H1 (cell line): ENCODE results near the gene RNASEH2C. TPM values are rescaled to one million over a fixed set of nuclear protein-coding genes. Genes with fewer than 3 reads are reported as not detected.

Source experiments
- CTCF ChIA-PET: fragments of 300-600 bp; sonication (Branson Sonifier 250); formaldehyde crosslinking; loops from one replicate; lab custom pipeline; 2021; ENCODE audit not compliant: partially characterized antibody; lab: Charles Lee
- POLR2A ChIA-PET: fragments of 300-600 bp; sonication (Branson Sonifier 250); formaldehyde crosslinking; loops from one replicate; lab custom pipeline; 2021; ENCODE audit warnings: inconsistent platforms; ENCODE audit not compliant: partially characterized antibody; lab: Charles Lee
- DNase-seq, 2 experiments: peaks; one replicate each; pipeline versions ENCODE4 v3.0.0 to v3.0.0-alpha.2; 2010 to 2022; ENCODE audit warnings: low spot score in 2 of 2, low read depth in 1 of 2, mixed read lengths in 1 of 2
- FAIRE-seq: peaks from 2 replicates; lab custom pipeline; 2011; peaks lifted over from hg19 to GRCh38; lab: Jason Lieb, UNC
- H2AFZ ChIP-seq: 2 replicates; pipeline ENCODE4 v1.8.1; 2012; ENCODE audit warnings: low read length, inconsistent platforms
- H2AK5ac ChIP-seq: 2 replicates; pipeline ENCODE4 v1.6.1; 2013; ENCODE audit warnings: low read depth, low read length
- H2BK120ac ChIP-seq: replicated peaks from 2 replicates; pipeline ENCODE3; 2013; ENCODE audit warnings: low read depth, low read length, inconsistent platforms
- H2BK12ac ChIP-seq: 2 replicates; pipeline ENCODE4 v1.6.1; 2013; ENCODE audit warnings: low read depth, low read length
- H2BK15ac ChIP-seq: 2 replicates; pipeline ENCODE4 v1.6.1; 2013; ENCODE audit warnings: low read length
- H2BK20ac ChIP-seq: 2 replicates; pipeline ENCODE4 v1.6.1; 2013; ENCODE audit warnings: low read length
- H2BK5ac ChIP-seq: 2 replicates; pipeline ENCODE4 v1.6.1; 2013; ENCODE audit warnings: low read depth, low read length
- H3K14ac ChIP-seq: 2 replicates; pipeline ENCODE4 v1.6.1; 2013; ENCODE audit warnings: inconsistent platforms; ENCODE audit not compliant: insufficient read length
- H3K18ac ChIP-seq: 2 replicates; pipeline ENCODE4 v1.6.1; 2013; ENCODE audit warnings: low read length; ENCODE audit errors: extremely low read depth
- H3K23ac ChIP-seq: 2 replicates; pipeline ENCODE4 v1.6.1; 2013; ENCODE audit warnings: inconsistent platforms; ENCODE audit not compliant: insufficient read length
- H3K23me2 ChIP-seq: 2 replicates; pipeline ENCODE4 v1.6.1; 2013; ENCODE audit warnings: low read depth, low read length
- H3K27ac ChIP-seq: 2 replicates; pipeline ENCODE4 v1.6.1; 2011; ENCODE audit warnings: low read depth, low read length, inconsistent platforms
- H3K27me3 ChIP-seq, 4 experiments: replicated peaks in 1 of 4; 1 replicate in 1 of 4; 2 replicates in 3 of 4; pipeline versions ENCODE4 v1.6.1 to v1.8.1; 2011 to 2013; ENCODE audit warnings: low read length in 3 of 4, mild to moderate bottlenecking in 3 of 4, inconsistent platforms in 2 of 4, mixed read lengths in 2 of 4, moderate library complexity in 1 of 4; ENCODE audit not compliant: control insufficient read depth in 3 of 4, insufficient read depth in 3 of 4; ENCODE audit errors: extremely low read depth in 1 of 4
- H3K36me3 ChIP-seq, 4 experiments: 2 replicates each; pipeline versions ENCODE4 v1.6.1 to v1.8.1; 2011 to 2013; ENCODE audit warnings: mild to moderate bottlenecking in 4 of 4, low read length in 3 of 4, moderate library complexity in 2 of 4, control low read depth in 1 of 4, inconsistent platforms in 1 of 4; ENCODE audit not compliant: insufficient read depth in 4 of 4, control insufficient read depth in 2 of 4
- H3K4ac ChIP-seq: replicated peaks from 2 replicates; pipeline ENCODE3; 2013; ENCODE audit warnings: low read length, low read depth, mixed read lengths, inconsistent platforms; ENCODE audit not compliant: insufficient read length
- H3K4me1 ChIP-seq, 4 experiments: replicated peaks in 1 of 4; 1 replicate in 1 of 4; 2 replicates in 3 of 4; pipeline versions ENCODE4 v1.6.1 to v1.8.1; 2011 to 2013; ENCODE audit warnings: low read length in 3 of 4, inconsistent platforms in 2 of 4, mixed read lengths in 1 of 4; ENCODE audit not compliant: insufficient read depth in 4 of 4, control insufficient read depth in 3 of 4
- H3K4me2 ChIP-seq, 2 experiments: 2 replicates each; pipeline versions ENCODE4 v1.6.1 to v1.8.1; 2011 to 2013; ENCODE audit warnings: low read depth in 2 of 2, low read length in 2 of 2, control low read depth in 1 of 2, inconsistent platforms in 1 of 2, mild to moderate bottlenecking in 1 of 2; ENCODE audit not compliant: insufficient read depth in 1 of 2
- H3K4me3 ChIP-seq, 4 experiments: fragments of 200-600, 300-600 bp in 1 of 4; sonication (generic), shearing (Covaris generic), sonication (Bioruptor Twin) in 1 of 4; 2 replicates each; pipeline versions ENCODE4 v1.5.1 to v1.8.1; 2011 to 2016; ENCODE audit warnings: low read length in 4 of 4, low read depth in 3 of 4, control low read depth in 2 of 4, inconsistent platforms in 2 of 4, mild to moderate bottlenecking in 2 of 4, mixed read lengths in 1 of 4, moderate library complexity in 1 of 4; ENCODE audit not compliant: insufficient read depth in 2 of 4; ENCODE audit errors: extremely low read depth in 1 of 4
- H3K56ac ChIP-seq: replicated peaks from 2 replicates; pipeline ENCODE3; 2013; ENCODE audit warnings: low read depth, mild to moderate bottlenecking, mixed read lengths, low read length, inconsistent platforms; ENCODE audit not compliant: insufficient read length
- H3K79me1 ChIP-seq: 2 replicates; pipeline ENCODE4 v1.6.1; 2013; ENCODE audit warnings: low read depth, low read length, control low read depth
- H3K79me2 ChIP-seq, 2 experiments: 2 replicates each; pipeline versions ENCODE4 v1.6.1 to v1.8.1; 2012 to 2013; ENCODE audit warnings: low read length in 2 of 2, mild to moderate bottlenecking in 2 of 2, inconsistent platforms in 1 of 2; ENCODE audit not compliant: insufficient read depth in 2 of 2, control insufficient read depth in 1 of 2
- H3K9ac ChIP-seq, 4 experiments: replicated peaks in 1 of 4; 1 replicate in 1 of 4; 2 replicates in 3 of 4; pipeline versions ENCODE4 v1.6.1 to v1.8.1; 2011 to 2013; ENCODE audit warnings: low read depth in 3 of 4, low read length in 3 of 4, control low read depth in 2 of 4, mild to moderate bottlenecking in 2 of 4, moderate library complexity in 2 of 4, inconsistent platforms in 1 of 4; ENCODE audit errors: extremely low read depth in 1 of 4
- H3K9me3 ChIP-seq, 2 experiments: 2 replicates each; pipeline versions ENCODE4 v1.6.1 to v1.8.1; 2012 to 2013; ENCODE audit warnings: mild to moderate bottlenecking in 2 of 2, moderate library complexity in 2 of 2, control low read depth in 1 of 2, inconsistent platforms in 1 of 2, low read depth in 1 of 2, low read length in 1 of 2, mixed read lengths in 1 of 2; ENCODE audit not compliant: insufficient read depth in 2 of 2
- H4K20me1 ChIP-seq, 2 experiments: replicated peaks in 1 of 2; 2 replicates each; pipeline versions ENCODE3 to v1.8.1; 2011 to 2013; ENCODE audit warnings: inconsistent platforms in 2 of 2, low read length in 2 of 2, mild to moderate bottlenecking in 1 of 2; ENCODE audit not compliant: insufficient read depth in 2 of 2, control insufficient read depth in 1 of 2
- H4K5ac ChIP-seq: 2 replicates; pipeline ENCODE4 v1.6.1; 2013; ENCODE audit warnings: low read length, low read depth, mixed read lengths, inconsistent platforms; ENCODE audit not compliant: insufficient read length
- H4K8ac ChIP-seq: 2 replicates; pipeline ENCODE4 v1.8.0; 2013; ENCODE audit warnings: mild to moderate bottlenecking, moderate library complexity, low read length, inconsistent platforms; ENCODE audit not compliant: insufficient read depth; ENCODE audit errors: extremely low read depth
- H4K91ac ChIP-seq: replicated peaks from 2 replicates; pipeline ENCODE3; 2013; ENCODE audit warnings: low read length, mixed read lengths, inconsistent platforms; ENCODE audit not compliant: insufficient read length
- CHD1 ChIP-seq: IDR thresholded peaks from 2 replicates; pipeline ENCODE4 v1.6.1; 2012; ENCODE audit warnings: low read depth, low read length, improper control_type of control experiment
- GABPA ChIP-seq: IDR thresholded peaks from 2 replicates; pipeline ENCODE4 v1.6.1; 2011; ENCODE audit warnings: mild to moderate bottlenecking, low read length, moderate library complexity, borderline replicate concordance; ENCODE audit not compliant: insufficient read depth
- TAF1 ChIP-seq: IDR thresholded peaks from 2 replicates; pipeline ENCODE4 v1.6.1; 2011; ENCODE audit warnings: mild to moderate bottlenecking, low read depth, low read length
- TCF12 ChIP-seq: IDR thresholded peaks from 2 replicates; pipeline ENCODE4 v1.6.1; 2011; ENCODE audit warnings: low read depth, mild to moderate bottlenecking, low read length
- YY1 ChIP-seq: IDR thresholded peaks from 2 replicates; pipeline ENCODE4 v1.6.1; 2011; ENCODE audit warnings: low read depth, mild to moderate bottlenecking, low read length
- ZNF274 ChIP-seq: IDR thresholded peaks from 2 replicates; pipeline ENCODE4 v1.7.0; 2012; ENCODE audit warnings: low read length, borderline replicate concordance; ENCODE audit errors: extremely low read depth
- WGBS, 2 experiments: shearing (Covaris generic) in 1 of 2; methylation state at CpG; one replicate each; pipeline versions ENCODE4 v1.1.6 to v1.1.7; 2013 to 2015; ENCODE audit warnings: low lambda C conversion rate in 2 of 2, mixed read lengths in 2 of 2, inconsistent platforms in 1 of 2, low coverage in 1 of 2, missing lambda C conversion rate in 1 of 2; ENCODE audit not compliant: insufficient replicate concordance in 2 of 2, insufficient coverage in 1 of 2, insufficient read length in 1 of 2; ENCODE audit errors: extremely low coverage in 1 of 2, missing lambda C conversion rate in 1 of 2; 5-methylcytosine and 5-hydroxymethylcytosine counted together
- polyA plus RNA-seq, 7 experiments: library from polyadenylated mRNA; depleted of rRNA in 3 of 7; stranded (reverse) in 5 of 7; unstranded in 2 of 7; fragments of >200 nt in 5 of 7; fragments of 200-250 nt in 2 of 7; gene quantifications; 1 replicate in 5 of 7; 2 replicates in 1 of 7; 4 replicates in 1 of 7; pipeline versions ENCODE4 v1.2.1 to v1.2.3, GENCODE V29; 2011 to 2013; ENCODE audit warnings: missing spikeins in 2 of 7, mixed read lengths in 2 of 7
- total RNA-seq: library from RNA; stranded (reverse); fragmentation: NEBNext Ultra II Directional; extraction: Animal tissue kit (Norgen Biotek cat#: 25700); gene quantifications from 2 replicates; pipeline ENCODE4 v1.2.1, GENCODE V29; 2021
- TF ChIP-seq, protein P1 (sequence below): IDR thresholded peaks from 2 replicates; pipeline ENCODE4 v1.6.1; 2012; ENCODE audit warnings: inconsistent platforms

Gene RNASEH2C
- total and polyA plus RNA-seq, 2 of the 8 experiments (the other 6 are each of a cell fraction or from before 2014, with no cell fraction given) = 40.2 to 60.3 TPM

DNA sequence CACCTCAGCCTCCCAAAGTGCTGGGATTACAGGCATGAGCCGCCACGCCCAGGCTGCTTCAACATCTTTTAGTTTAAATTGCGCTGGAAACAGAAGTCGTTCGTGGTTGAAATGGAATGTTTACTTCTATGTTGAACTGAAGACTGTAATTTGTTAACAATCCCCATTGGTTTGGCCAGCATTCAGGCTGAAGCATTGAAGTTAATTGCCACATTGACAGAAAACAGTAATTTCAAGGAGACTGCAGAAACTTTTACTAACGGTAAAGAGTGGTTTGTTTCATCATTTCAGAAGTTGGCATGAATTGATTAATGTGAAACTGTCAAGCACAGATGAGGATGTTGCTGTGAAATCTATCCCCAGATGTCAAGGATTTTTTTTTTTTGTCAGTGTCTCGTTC, 45.9 kb upstream of the RNASEH2C start:
- H3K79me2 ChIP-seq = no peaks in the 10 kb centered on the region; a peak in 1 of 4 replicates
- H2BK120ac ChIP-seq = no peak overlapping the region
- no peak overlapping the region for H2BK5ac ChIP-seq
- no peak overlapping the region for H3K27ac ChIP-seq
- FAIRE-seq (no peak), DNase-seq (no peak)
- H3K4me1 ChIP-seq = no peaks in the 10 kb centered on the region
- CTCF ChIA-PET = interaction anchor here (0.8 to 1.6 kb wide), 3 partner anchors 14 to 459 kb away, joined by 3 read pairs; no protein-coding TSS in a partner anchor
- H3K56ac ChIP-seq = no peak overlapping the region
- no peak overlapping the region for H3K14ac ChIP-seq
- no peak overlapping the region for H4K5ac ChIP-seq
- peaks cover 0 to 10% of the 10 kb centered on the region in 2 experiments; a peak in 2 of 4 replicates for H3K9me3 ChIP-seq
- H2AFZ ChIP-seq = no peak overlapping the region
- no peaks in the 10 kb centered on the region for H3K27me3 ChIP-seq
- H2AK5ac ChIP-seq = no peak overlapping the region
- no peaks in the 10 kb centered on the region for H3K79me1 ChIP-seq
- H4K8ac ChIP-seq = no peak overlapping the region
- H3K9ac ChIP-seq = no peak overlapping the region
- POLR2A ChIA-PET = no interaction called here
- no peak overlapping the region for H3K18ac ChIP-seq
- H2BK15ac ChIP-seq = no peak overlapping the region
- no peak overlapping the region for H3K4me2 ChIP-seq
- H3K23ac ChIP-seq = no peak overlapping the region
- no peaks in the 10 kb centered on the region for H4K20me1 ChIP-seq
- no peaks in the 10 kb centered on the region for H3K36me3 ChIP-seq
- no peaks in the 10 kb centered on the region for H3K23me2 ChIP-seq
- 89% methylated on average over 7 of the region's 7 CpGs; no CpG with 5 or more reads in 1 of the 2 experiments for WGBS, 2 experiments
- no peak overlapping the region for H3K4me3 ChIP-seq
- no peak overlapping the region for H2BK12ac ChIP-seq
- no peak overlapping the region for H3K4ac ChIP-seq
- H2BK20ac ChIP-seq = no peak overlapping the region
- H4K91ac ChIP-seq = no peak overlapping the region
- TF ChIP-seq, protein P1, sequence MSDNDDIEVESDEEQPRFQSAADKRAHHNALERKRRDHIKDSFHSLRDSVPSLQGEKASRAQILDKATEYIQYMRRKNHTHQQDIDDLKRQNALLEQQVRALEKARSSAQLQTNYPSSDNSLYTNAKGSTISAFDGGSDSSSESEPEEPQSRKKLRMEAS = no peak
- TF ChIP-seq ZNF274 = no peak
- TF ChIP-seq CHD1 = no peak
- TF ChIP-seq GABPA = no peak
- no peak for TF ChIP-seq TCF12
- TF ChIP-seq YY1 = no peak
- no peak for TF ChIP-seq TAF1
